Bronchial epithelial cell (primary cell): ENCODE data around the gene MAP4K3. TPM values are rescaled to one million over a fixed set of nuclear protein-coding genes. Genes with fewer than 3 reads are reported as not detected.

Experiments used
- DNase-seq: peaks from one replicate; pipeline ENCODE4 v3.0.0-alpha.2; 2010; ENCODE audit warnings: low read depth
- FAIRE-seq: peaks from 2 replicates; lab custom pipeline; 2011; peaks lifted over from hg19 to GRCh38; lab: Jason Lieb, UNC
- H3K27me3 ChIP-seq: 2 replicates; pipeline ENCODE4 v1.5.1; 2011; ENCODE audit warnings: low read length; ENCODE audit not compliant: control insufficient read depth, insufficient read depth
- H3K36me3 ChIP-seq: 2 replicates; pipeline ENCODE4 v1.5.1; 2011; ENCODE audit warnings: low read length; ENCODE audit not compliant: control insufficient read depth, insufficient read depth
- H3K4me3 ChIP-seq: 2 replicates; pipeline ENCODE4 v1.5.1; 2011; ENCODE audit warnings: mild to moderate bottlenecking, low read depth, low read length, control low read depth
- total RNA-seq: library from RNA; depleted of rRNA; stranded (reverse); fragments of >200 nt; gene quantifications from 2 replicates; pipeline ENCODE4 v1.2.1, GENCODE V29; 2014
- TF ChIP-seq, protein P1 (sequence below): IDR thresholded peaks from 2 replicates; pipeline ENCODE4 v1.5.1; 2011; ENCODE audit warnings: mild to moderate bottlenecking, moderate library complexity, low read length, control low read depth, inconsistent platforms; ENCODE audit not compliant: insufficient read depth, severe bottlenecking

Gene MAP4K3
- total RNA-seq, 1 donor from 2014 or later: 19.7 TPM

- no peak for FAIRE-seq
Measured at GRCh38 chr2:39350658-39351057, 86.4 kb downstream of the MAP4K3 start.

GRCh38 chr2:39338502-39338901, 98.6 kb downstream of the MAP4K3 start:
- no peak for FAIRE-seq
- no peak for DNase-seq
- H3K27me3 ChIP-seq: no peaks in the 10 kb centered on the region
- H3K36me3 ChIP-seq: no peaks in the 10 kb centered on the region
- TF ChIP-seq, protein P1, sequence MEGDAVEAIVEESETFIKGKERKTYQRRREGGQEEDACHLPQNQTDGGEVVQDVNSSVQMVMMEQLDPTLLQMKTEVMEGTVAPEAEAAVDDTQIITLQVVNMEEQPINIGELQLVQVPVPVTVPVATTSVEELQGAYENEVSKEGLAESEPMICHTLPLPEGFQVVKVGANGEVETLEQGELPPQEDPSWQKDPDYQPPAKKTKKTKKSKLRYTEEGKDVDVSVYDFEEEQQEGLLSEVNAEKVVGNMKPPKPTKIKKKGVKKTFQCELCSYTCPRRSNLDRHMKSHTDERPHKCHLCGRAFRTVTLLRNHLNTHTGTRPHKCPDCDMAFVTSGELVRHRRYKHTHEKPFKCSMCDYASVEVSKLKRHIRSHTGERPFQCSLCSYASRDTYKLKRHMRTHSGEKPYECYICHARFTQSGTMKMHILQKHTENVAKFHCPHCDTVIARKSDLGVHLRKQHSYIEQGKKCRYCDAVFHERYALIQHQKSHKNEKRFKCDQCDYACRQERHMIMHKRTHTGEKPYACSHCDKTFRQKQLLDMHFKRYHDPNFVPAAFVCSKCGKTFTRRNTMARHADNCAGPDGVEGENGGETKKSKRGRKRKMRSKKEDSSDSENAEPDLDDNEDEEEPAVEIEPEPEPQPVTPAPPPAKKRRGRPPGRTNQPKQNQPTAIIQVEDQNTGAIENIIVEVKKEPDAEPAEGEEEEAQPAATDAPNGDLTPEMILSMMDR: no peak
- no peak overlapping the region for H3K4me3 ChIP-seq

More at GRCh38 chr2:39350658-39351057, 86.4 kb downstream of the MAP4K3 start:
- Histone ChIP-seq H3K36me3 (no peaks in the 10 kb centered on the region), H3K4me3 (no peak overlapping the region), H3K27me3 (no peaks in the 10 kb centered on the region)
- TF ChIP-seq, protein P1: no peak
- DNase-seq: no peak

DNA sequence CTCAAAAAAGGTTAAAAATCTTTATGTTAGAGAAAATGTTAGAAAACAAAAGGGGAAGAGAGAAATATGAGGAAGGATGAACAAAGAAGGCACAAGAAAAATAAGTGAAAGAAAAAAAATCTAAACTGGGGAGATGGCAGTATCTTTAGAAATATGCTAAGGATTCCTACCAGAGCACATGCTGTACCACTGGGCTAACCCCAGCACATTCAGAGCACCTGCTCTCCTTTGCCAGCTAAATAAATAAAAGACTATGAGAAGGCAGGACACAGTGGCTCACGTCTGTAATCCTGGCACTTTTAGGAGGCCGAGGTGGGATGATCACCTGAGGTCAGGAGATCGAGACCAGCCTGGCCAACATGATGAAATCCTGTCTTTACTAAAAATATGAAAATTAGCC, 101.2 kb downstream of the MAP4K3 start:
- FAIRE-seq (no peak), DNase-seq (no peak)
- Histone ChIP-seq H3K27me3 (no peaks in the 10 kb centered on the region), H3K36me3 (no peaks in the 10 kb centered on the region), H3K4me3 (no peak overlapping the region)
- TF ChIP-seq, protein P1: no peak

- DNase-seq (no peak), FAIRE-seq (no peak)
- TF ChIP-seq, protein P1: no peak
- no peaks in the 10 kb centered on the region for H3K27me3 ChIP-seq
- no peaks in the 10 kb centered on the region for H3K36me3 ChIP-seq
- H3K4me3 ChIP-seq: no peak overlapping the region
Measured at GRCh38 chr2:39334978-39335377, 102.1 kb downstream of the MAP4K3 start.

GRCh38 chr2:39334529-39334928, 102.6 kb downstream of the MAP4K3 start:
- no peak for DNase-seq
- no peak for FAIRE-seq
- TF ChIP-seq, protein P1: no peak
- Histone ChIP-seq H3K36me3 (no peaks in the 10 kb centered on the region), H3K27me3 (no peaks in the 10 kb centered on the region), H3K4me3 (no peak overlapping the region)

- H3K4me3 ChIP-seq: no peak overlapping the region
- FAIRE-seq (no peak), DNase-seq (no peak)
- H3K36me3 ChIP-seq: peaks cover 4% of the 10 kb centered on the region
- no peaks in the 10 kb centered on the region for H3K27me3 ChIP-seq
- TF ChIP-seq, protein P1: no peak
Measured at GRCh38 chr2:39326644-39327043, 110.4 kb downstream of the MAP4K3 start.
